K562 (cell line): ENCODE measurements around the gene NLGN2. TPM values are rescaled to one million over a fixed set of nuclear protein-coding genes. Genes with fewer than 3 reads are reported as not detected.

Source experiments
- CLOCK ChIP-seq: fragments of 250-450 bp; sonication (Bioruptor Pico); IDR thresholded peaks from 2 replicates; pipeline ENCODE4 v1.4.0; 2020; ENCODE audit warnings: mild to moderate bottlenecking, moderate library complexity, borderline replicate concordance
- FOXK1 ChIP-seq: sonication (generic); formaldehyde crosslinking; IDR thresholded peaks from 2 replicates; pipeline ENCODE4 v1.8.0; 2022; ENCODE audit warnings: missing genetic modification reagents, mild to moderate bottlenecking, borderline replicate concordance
- HOXB6 ChIP-seq: fragments of 250-450 bp; sonication (Bioruptor Pico); IDR thresholded peaks from 2 replicates; pipeline ENCODE4 v1.5.1; 2022; ENCODE audit warnings: mild to moderate bottlenecking, borderline replicate concordance
- MAFG ChIP-seq: fragments of 450-650 bp; conservative IDR thresholded peaks from 2 replicates; pipeline ENCODE4 v1.6.1; 2016; ENCODE audit warnings: missing genetic modification characterization, missing compliant biosample characterization
- MBD2 ChIP-seq: sonication (generic); IDR thresholded peaks from 2 replicates; pipeline ENCODE4 v1.6.1; 2016; ENCODE audit warnings: low read depth, borderline replicate concordance
- MXI1 ChIP-seq: IDR thresholded peaks from 2 replicates; pipeline ENCODE4 v1.6.1; 2011; ENCODE audit warnings: low read depth, mild to moderate bottlenecking, improper control_type of control experiment, low read length
- NR2C2 ChIP-seq, 2 experiments: fragments of 200-800 bp in 1 of 2; sonication (Bioruptor generic) in 1 of 2; sonication (generic) in 1 of 2; formaldehyde crosslinking in 1 of 2; IDR thresholded peaks; 2 replicates each; pipeline versions ENCODE4 v1.6.1 to v1.8.0; 2016 to 2022; ENCODE audit warnings: mild to moderate bottlenecking in 1 of 2, missing compliant biosample characterization in 1 of 2, missing genetic modification characterization in 1 of 2, missing genetic modification reagents in 1 of 2
- POLR2B ChIP-seq: fragments of 450-650 bp; IDR thresholded peaks from 2 replicates; pipeline ENCODE4 v1.6.1; 2018; ENCODE audit warnings: low read depth; ENCODE audit not compliant: partially characterized antibody
- RAD51 ChIP-seq: fragments of 450-650 bp; IDR thresholded peaks from 2 replicates; pipeline ENCODE4 v1.7.1; 2016; ENCODE audit warnings: low read depth, mild to moderate bottlenecking, borderline replicate concordance
- RB1 ChIP-seq: fragments of 450-650 bp; IDR thresholded peaks from 2 replicates; pipeline ENCODE4 v1.6.1; 2017; ENCODE audit warnings: low read depth, mild to moderate bottlenecking
- SNIP1 ChIP-seq: fragments of 450-650 bp; IDR thresholded peaks from 2 replicates; pipeline ENCODE4 v1.7.1; 2017; ENCODE audit warnings: low read depth, mild to moderate bottlenecking
- STAT5A ChIP-seq: IDR thresholded peaks from 2 replicates; pipeline ENCODE4 v1.6.1; 2012; ENCODE audit warnings: low read length, inconsistent platforms, borderline replicate concordance
- TAF1 ChIP-seq: IDR thresholded peaks from 2 replicates; pipeline ENCODE4 v1.6.1; 2011; ENCODE audit warnings: mild to moderate bottlenecking, low read length, moderate library complexity; ENCODE audit not compliant: insufficient read depth, control insufficient read depth, severe bottlenecking; ENCODE audit errors: extremely low read depth
- TAF7 ChIP-seq: fragments of 450-650 bp; IDR thresholded peaks from 2 replicates; pipeline ENCODE4 v1.6.1; 2016; ENCODE audit warnings: missing genetic modification characterization, missing compliant biosample characterization
- YY1 ChIP-seq, 3 experiments: IDR thresholded peaks; 2 replicates each; pipeline ENCODE4 v1.6.1; 2011; ENCODE audit warnings: low read length in 2 of 3, mild to moderate bottlenecking in 2 of 3, moderate library complexity in 2 of 3, borderline replicate concordance in 1 of 3, control low read depth in 1 of 3, low read depth in 1 of 3; ENCODE audit not compliant: insufficient read depth in 3 of 3, insufficient replicate concordance in 2 of 3, control insufficient read depth in 1 of 3, insufficient read length in 1 of 3; ENCODE audit errors: extremely low read depth in 1 of 3
- ZNF175 ChIP-seq: fragments of 200-800 bp; sonication (Bioruptor generic); IDR thresholded peaks from 2 replicates; pipeline ENCODE4 v1.6.1; 2016; ENCODE audit warnings: low read depth, mild to moderate bottlenecking, missing genetic modification characterization, missing compliant biosample characterization
- ZNF23 ChIP-seq: fragments of 250-450 bp; sonication (Bioruptor Pico); IDR thresholded peaks from 2 replicates; pipeline ENCODE4 v1.4.0; 2020; ENCODE audit warnings: mild to moderate bottlenecking
- ZNF239 ChIP-seq: fragments of 250-450 bp; sonication (Bioruptor Pico); IDR thresholded peaks from 2 replicates; pipeline ENCODE4 v1.4.0; 2020; ENCODE audit warnings: mild to moderate bottlenecking
- ZNF518B ChIP-seq: fragments of 250-450 bp; sonication (Bioruptor Pico); IDR thresholded peaks from 2 replicates; pipeline ENCODE4 v1.5.0; 2021; ENCODE audit warnings: mild to moderate bottlenecking, moderate library complexity
- ZNF644 ChIP-seq: fragments of 200-800 bp; sonication (Bioruptor generic); IDR thresholded peaks from 2 replicates; pipeline ENCODE4 v1.6.1; 2016; ENCODE audit warnings: low read depth, missing genetic modification characterization, missing compliant biosample characterization
- ZNF79 ChIP-seq: fragments of 250-450 bp; sonication (Bioruptor Pico); IDR thresholded peaks from 2 replicates; pipeline ENCODE4 v1.4.0; 2020; ENCODE audit warnings: low read depth, mild to moderate bottlenecking, moderate library complexity
- ZNF830 ChIP-seq: fragments of 250-450 bp; sonication (Bioruptor Pico); IDR thresholded peaks from 2 replicates; pipeline ENCODE4 v1.5.0; 2021; ENCODE audit warnings: mild to moderate bottlenecking
- polyA plus RNA-seq, 8 experiments: library from polyadenylated mRNA; depleted of rRNA in 4 of 8; stranded (reverse) in 5 of 8; unstranded in 3 of 8; fragments of >200 nt; fragmentation: Nextera tagmentation in 2 of 8; fragmentation: Illumina TruSeq in 1 of 8; extraction: Ambion mirVana in 2 of 8; extraction: Trizol in 1 of 8; gene quantifications; 2 replicates each; pipeline versions ENCODE4 v1.2.1 to v1.2.3, GENCODE V29; 2011 to 2014; ENCODE audit warnings: inconsistent platforms in 1 of 8, missing spikeins in 1 of 8
- total RNA-seq, 7 experiments: library from RNA; depleted of rRNA in 6 of 7; stranded (reverse); fragments of >200 nt in 6 of 7; fragmentation: Illumina TruSeq in 2 of 7; extraction: Trizol in 2 of 7; gene quantifications; 2 replicates each; pipeline versions ENCODE4 v1.2.1 to v1.2.3, GENCODE V29; 2011 to 2021; ENCODE audit warnings: low replicate concordance in 1 of 7

The NLGN2 gene
- total and polyA plus RNA-seq, 9 of the 15 experiments (the other 6 are each of a cell fraction or from before 2014, with no cell fraction given), result 0.11 to 7.8 (median 0.77) TPM

GRCh38 chr17:7403977-7404736 lies 3.5 kb upstream of the NLGN2 start, which contains the start of gene TMEM256 (continued):
- TF ChIP-seq RB1 (0 out of 2 replicates have a peak, but pooled peaks have one; percentile 40), POLR2B (peak; percentile 73), MXI1 (no peak), CLOCK (CRISPR knock-in tag) (no peak), FOXK1 (CRISPR knock-in tag) (no peak), ZNF830 (CRISPR knock-in tag) (no peak), HOXB6 (CRISPR knock-in tag) (no peak), ZNF23 (CRISPR knock-in tag) (no peak), STAT5A (no peak), ZNF239 (CRISPR knock-in tag) (no peak), SNIP1 (no peak), TAF7 (tag) (no peak), MBD2 (peak; percentile 89), MAFG (no peak), ZNF518B (no peak), TAF1 (peak; percentile 70), YY1 (IDR thresholded peaks at IDR 0.05; ENCODE audit: borderline replicate concordance in 1 of 3, control insufficient read depth in 1 of 3, extremely low read depth in 1 of 3, insufficient read depth in 3 of 3, insufficient read length in 1 of 3, insufficient replicate concordance in 2 of 3, low read depth in 1 of 3, low read length in 2 of 3) (peak in 2 of 3 experiments; percentile 65 to 89), RAD51 (no peak), ZNF644 (no peak), NR2C2 (CRISPR knock-in tag; IDR thresholded peaks at IDR 0.05) (no peak), NR2C2 (tag; IDR thresholded peaks at IDR 0.05) (peak; percentile 82), ZNF175 (CRISPR knock-in tag) (no peak), ZNF79 (no peak)
